Islet precursor cell (in vitro differentiated cells): ENCODE data around the gene NDUFB8.
"Not testable (repeated sequence)": the region's sequence is repeated elsewhere in the genome, so short reads cannot be mapped to it uniquely, and the experiment has no call there.

Source experiments
- DNase-seq: peaks from one replicate; pipeline ENCODE4 v3.0.0-alpha.2; 2018

NDUFB8 gene

GRCh38 chr10:100529475-100530298 is at the start of gene NDUFB8:
TSS of gene NDUFB8 (minus strand) at chr10:100529871. CDS start at chr10:100529851, 20 bp downstream.
- DNase-seq, result peak; percentile 93

- DNase-seq, result no peak
These were observed 46.6 kb upstream of the NDUFB8 start for GRCh38 chr10:100576282-100576635.

GRCh38 chr10:100575585-100576281 is 46.1 kb upstream of the NDUFB8 start:
- DNase-seq, result no peak

- DNase-seq, result not testable (repeated sequence)
These were observed 45.5 kb upstream of the NDUFB8 start for GRCh38 chr10:100575146-100575545.

- DNase-seq, result peak; percentile 29
These were observed 41.6 kb upstream of the NDUFB8 start for GRCh38 chr10:100571084-100571856.

GRCh38 chr10:100570506-100570905 is 40.8 kb upstream of the NDUFB8 start:
- DNase-seq, result peak; percentile 38

GRCh38 chr10:100569687-100570481 is 40.2 kb upstream of the NDUFB8 start:
- DNase-seq, result peak; percentile 60

GRCh38 chr10:100568912-100569311 is 39.2 kb upstream of the NDUFB8 start:
- no peak for DNase-seq

- peak; percentile 37 for DNase-seq
These were observed 38.2 kb upstream of the NDUFB8 start for GRCh38 chr10:100567826-100568225.

- peak; percentile 43 for DNase-seq
These were observed 37.6 kb upstream of the NDUFB8 start for GRCh38 chr10:100567249-100567648.

- peak; percentile 25 for DNase-seq
These were observed 36.9 kb upstream of the NDUFB8 start for GRCh38 chr10:100566561-100566960.

- peak; percentile 41 for DNase-seq
These were observed 35.7 kb upstream of the NDUFB8 start for GRCh38 chr10:100565206-100565985.

- peak; percentile 88 for DNase-seq
These were observed 32.5 kb upstream of the NDUFB8 start for GRCh38 chr10:100562008-100562672.

- DNase-seq, result no peak
These were observed 31.3 kb upstream of the NDUFB8 start for GRCh38 chr10:100561005-100561404.

GRCh38 chr10:100560248-100560647 is 30.6 kb upstream of the NDUFB8 start:
- peak; percentile 59 for DNase-seq

GRCh38 chr10:100554902-100555301 is 25.2 kb upstream of the NDUFB8 start:
- no peak for DNase-seq

GRCh38 chr10:100553929-100554328 is 24.3 kb upstream of the NDUFB8 start:
- no peak for DNase-seq

- no peak for DNase-seq
These were observed 22.1 kb upstream of the NDUFB8 start for GRCh38 chr10:100551738-100552137.

GRCh38 chr10:100551196-100551595 is 21.5 kb upstream of the NDUFB8 start:
- no peak for DNase-seq

- no peak for DNase-seq
These were observed 15.3 kb upstream of the NDUFB8 start for GRCh38 chr10:100544950-100545349.

- no peak for DNase-seq
These were observed 7.8 kb upstream of the NDUFB8 start for GRCh38 chr10:100537475-100537874.
